H1 (cell line): Measurements from ENCODE around the gene TEAD3.

Experiments used
- ASH2L ChIP-seq: fragments of 200-600, 300-600 bp; sonication (generic); IDR thresholded peaks from one replicate; pipeline ENCODE4 v1.7.1; 2017; ENCODE audit warnings: low read length
- BCL11A ChIP-seq, 2 experiments: IDR thresholded peaks; one replicate each; pipeline ENCODE4 v1.6.1; 2011; ENCODE audit warnings: low read depth in 2 of 2, low read length in 2 of 2, mild to moderate bottlenecking in 2 of 2
- CEBPB ChIP-seq: IDR thresholded peaks from 2 replicates; pipeline ENCODE4 v1.6.1; 2012; ENCODE audit warnings: low read depth, low read length
- HDAC2 ChIP-seq, 2 experiments: fragments of 300-600 bp in 1 of 2; sonication (generic) in 1 of 2; IDR thresholded peaks; 2 replicates each; pipeline ENCODE4 v1.6.1; 2011 to 2012; ENCODE audit warnings: low read depth in 2 of 2, low read length in 2 of 2, mild to moderate bottlenecking in 2 of 2, moderate library complexity in 2 of 2, borderline replicate concordance in 1 of 2, inconsistent platforms in 1 of 2
- MAFK ChIP-seq: IDR thresholded peaks from 2 replicates; pipeline ENCODE4 v1.6.1; 2012; ENCODE audit warnings: low read depth, mild to moderate bottlenecking, improper control_type of control experiment, low read length
- POLR2A ChIP-seq, 2 experiments: IDR thresholded peaks; 1 replicate in 1 of 2; 2 replicates in 1 of 2; pipeline ENCODE4 v1.6.1; 2011; ENCODE audit warnings: low read depth in 2 of 2, low read length in 2 of 2, mild to moderate bottlenecking in 2 of 2; ENCODE audit errors: control extremely low read depth in 1 of 2
- POLR2AphosphoS5 ChIP-seq: IDR thresholded peaks from 2 replicates; pipeline ENCODE4 v1.6.1; 2011; ENCODE audit warnings: low read depth, low read length
- RAD21 ChIP-seq, 2 experiments: IDR thresholded peaks in 1 of 2; conservative IDR thresholded peaks in 1 of 2; 2 replicates each; pipeline ENCODE4 v1.6.1; 2011; ENCODE audit warnings: low read depth in 2 of 2, low read length in 2 of 2, improper control_type of control experiment in 1 of 2, inconsistent platforms in 1 of 2, mild to moderate bottlenecking in 1 of 2, moderate library complexity in 1 of 2
- RXRA ChIP-seq: IDR thresholded peaks from 2 replicates; pipeline ENCODE4 v1.6.1; 2011; ENCODE audit warnings: low read depth, mild to moderate bottlenecking, low read length, moderate library complexity; ENCODE audit not compliant: insufficient read depth
- SP1 ChIP-seq: IDR thresholded peaks from 2 replicates; pipeline ENCODE4 v1.6.1; 2011; ENCODE audit warnings: low read depth, low read length
- TBP ChIP-seq: IDR thresholded peaks from 2 replicates; pipeline ENCODE4 v1.6.1; 2011; ENCODE audit warnings: low read depth, low read length, improper control_type of control experiment
- TF ChIP-seq, protein P1 (sequence below), 3 experiments: IDR thresholded peaks; 1 replicate in 2 of 3; 2 replicates in 1 of 3; pipeline versions ENCODE4 v1.5.1 to v1.6.1; 2011; ENCODE audit warnings: low read length in 3 of 3, mild to moderate bottlenecking in 3 of 3, inconsistent platforms in 2 of 3, low read depth in 1 of 3, moderate library complexity in 1 of 3; ENCODE audit not compliant: insufficient read depth in 1 of 3; ENCODE audit errors: control extremely low read depth in 1 of 3
- TF ChIP-seq, protein P2 (sequence below): IDR thresholded peaks from 2 replicates; pipeline ENCODE4 v1.6.1; 2012; ENCODE audit warnings: low read length, inconsistent platforms
- TF ChIP-seq, protein P3 (sequence below): IDR thresholded peaks from 2 replicates; pipeline ENCODE4 v1.6.1; 2012; ENCODE audit warnings: inconsistent platforms

DNA sequence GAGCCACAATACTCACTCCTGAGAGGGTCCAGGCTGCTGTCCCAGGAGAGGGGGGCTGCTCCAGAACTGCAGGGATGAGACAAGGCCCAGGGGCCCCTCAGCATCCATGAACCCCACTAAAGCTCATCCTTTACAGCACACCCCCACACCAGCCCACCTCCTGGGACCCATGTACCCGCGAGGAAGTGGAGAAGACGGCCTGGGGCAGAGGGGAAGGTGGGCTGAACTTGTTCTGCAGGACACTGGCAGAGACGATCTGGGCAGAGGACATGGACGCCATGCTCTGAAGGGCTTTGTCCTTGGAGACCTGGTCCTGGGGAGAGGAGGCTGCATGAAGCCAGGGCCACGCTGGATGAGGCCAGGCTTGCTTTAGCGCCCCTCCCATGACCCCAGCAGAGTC is 18.6 kb downstream of the TEAD3 start:
- TF ChIP-seq, protein P1, sequence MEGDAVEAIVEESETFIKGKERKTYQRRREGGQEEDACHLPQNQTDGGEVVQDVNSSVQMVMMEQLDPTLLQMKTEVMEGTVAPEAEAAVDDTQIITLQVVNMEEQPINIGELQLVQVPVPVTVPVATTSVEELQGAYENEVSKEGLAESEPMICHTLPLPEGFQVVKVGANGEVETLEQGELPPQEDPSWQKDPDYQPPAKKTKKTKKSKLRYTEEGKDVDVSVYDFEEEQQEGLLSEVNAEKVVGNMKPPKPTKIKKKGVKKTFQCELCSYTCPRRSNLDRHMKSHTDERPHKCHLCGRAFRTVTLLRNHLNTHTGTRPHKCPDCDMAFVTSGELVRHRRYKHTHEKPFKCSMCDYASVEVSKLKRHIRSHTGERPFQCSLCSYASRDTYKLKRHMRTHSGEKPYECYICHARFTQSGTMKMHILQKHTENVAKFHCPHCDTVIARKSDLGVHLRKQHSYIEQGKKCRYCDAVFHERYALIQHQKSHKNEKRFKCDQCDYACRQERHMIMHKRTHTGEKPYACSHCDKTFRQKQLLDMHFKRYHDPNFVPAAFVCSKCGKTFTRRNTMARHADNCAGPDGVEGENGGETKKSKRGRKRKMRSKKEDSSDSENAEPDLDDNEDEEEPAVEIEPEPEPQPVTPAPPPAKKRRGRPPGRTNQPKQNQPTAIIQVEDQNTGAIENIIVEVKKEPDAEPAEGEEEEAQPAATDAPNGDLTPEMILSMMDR (IDR thresholded peaks at IDR 0.05; ENCODE audit: control extremely low read depth in 1 of 3, insufficient read depth in 1 of 3, low read depth in 1 of 3, low read length in 3 of 3), result no peak
- no peak for TF ChIP-seq BCL11A (IDR thresholded peaks at IDR 0.05; ENCODE audit: low read depth in 2 of 2, low read length in 2 of 2)
- no peak for TF ChIP-seq RAD21 (IDR thresholded peaks at IDR 0.05 in 1 of 2, conservative IDR thresholded peaks at IDR 0.05 in 1 of 2; ENCODE audit: low read depth in 2 of 2, low read length in 2 of 2)
- TF ChIP-seq, protein P2, sequence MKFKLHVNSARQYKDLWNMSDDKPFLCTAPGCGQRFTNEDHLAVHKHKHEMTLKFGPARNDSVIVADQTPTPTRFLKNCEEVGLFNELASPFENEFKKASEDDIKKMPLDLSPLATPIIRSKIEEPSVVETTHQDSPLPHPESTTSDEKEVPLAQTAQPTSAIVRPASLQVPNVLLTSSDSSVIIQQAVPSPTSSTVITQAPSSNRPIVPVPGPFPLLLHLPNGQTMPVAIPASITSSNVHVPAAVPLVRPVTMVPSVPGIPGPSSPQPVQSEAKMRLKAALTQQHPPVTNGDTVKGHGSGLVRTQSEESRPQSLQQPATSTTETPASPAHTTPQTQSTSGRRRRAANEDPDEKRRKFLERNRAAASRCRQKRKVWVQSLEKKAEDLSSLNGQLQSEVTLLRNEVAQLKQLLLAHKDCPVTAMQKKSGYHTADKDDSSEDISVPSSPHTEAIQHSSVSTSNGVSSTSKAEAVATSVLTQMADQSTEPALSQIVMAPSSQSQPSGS, result no peak
- TF ChIP-seq MAFK, result no peak
- peak; percentile 41; the same call in 1 of the 2 replicates for TF ChIP-seq POLR2AphosphoS5
- no peak for TF ChIP-seq CEBPB
- TF ChIP-seq, protein P3, sequence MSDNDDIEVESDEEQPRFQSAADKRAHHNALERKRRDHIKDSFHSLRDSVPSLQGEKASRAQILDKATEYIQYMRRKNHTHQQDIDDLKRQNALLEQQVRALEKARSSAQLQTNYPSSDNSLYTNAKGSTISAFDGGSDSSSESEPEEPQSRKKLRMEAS, result no peak
- no peak for TF ChIP-seq RXRA
- TF ChIP-seq POLR2A (IDR thresholded peaks at IDR 0.05; ENCODE audit: control extremely low read depth in 1 of 2, low read depth in 2 of 2, low read length in 2 of 2), result peak in 1 of 2 experiments; percentile 18; a peak in 1 of 3 replicates
- no peak for TF ChIP-seq HDAC2 (IDR thresholded peaks at IDR 0.05; ENCODE audit: borderline replicate concordance in 1 of 2, low read depth in 2 of 2, low read length in 2 of 2)
- TF ChIP-seq ASH2L, result no peak
- no peak for TF ChIP-seq TBP
- no peak for TF ChIP-seq SP1
